ENCODE measurements around the gene TBC1D4.

The TBC1D4 gene

DNA sequence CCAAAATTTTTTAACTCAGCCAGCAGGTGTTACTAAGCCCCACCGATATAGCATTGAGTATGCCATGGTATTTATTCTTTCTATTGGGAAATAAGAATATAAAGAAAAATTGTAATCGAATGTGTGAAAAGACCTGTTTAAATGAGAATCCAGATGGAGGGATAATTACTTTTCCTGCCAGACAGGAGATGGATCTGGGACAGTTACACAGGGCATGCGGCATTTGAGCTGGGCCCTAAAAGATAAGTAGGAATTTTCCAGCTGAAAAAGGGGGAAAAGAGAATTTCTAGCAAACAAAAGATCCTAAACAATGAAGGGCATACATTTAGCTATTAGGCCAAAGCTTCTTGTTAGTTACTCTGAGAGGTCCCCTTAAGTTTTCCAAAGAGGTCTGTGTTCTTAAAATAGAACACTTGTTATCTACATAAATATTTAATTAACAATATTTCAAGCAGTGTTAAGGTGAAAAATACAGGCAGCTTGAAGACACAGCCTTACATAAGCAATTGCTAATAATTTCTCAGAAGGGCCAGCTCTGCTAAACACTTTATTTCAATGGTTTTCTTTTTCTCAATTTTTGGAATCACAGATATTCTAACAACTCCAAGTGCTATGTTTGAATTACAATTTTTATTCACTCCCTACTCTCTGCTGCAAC lies 63.7 kb downstream of the TBC1D4 start:
- no peak for DNase-seq (ENCODE audit: low read depth in 2 of 2)

DNA sequence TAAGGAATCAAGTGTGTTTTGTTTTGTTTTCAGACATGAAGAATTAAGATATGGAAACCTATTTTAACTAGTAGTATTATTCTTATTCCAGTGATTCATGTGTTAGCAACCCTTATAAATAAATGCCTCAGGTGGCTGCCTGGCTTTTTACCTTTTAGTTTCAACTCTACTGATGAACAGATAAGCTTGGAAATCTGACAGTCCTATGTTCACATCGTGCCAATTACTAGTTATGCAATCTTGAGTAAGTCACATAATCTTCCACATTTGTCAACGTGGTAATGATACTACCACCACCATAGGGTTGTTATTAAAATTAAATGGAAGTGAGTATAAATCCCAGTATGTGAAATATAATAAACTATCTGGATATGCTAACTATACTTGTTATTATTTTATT lies 64.3 kb downstream of the TBC1D4 start:
- no peak for DNase-seq (ENCODE audit: low read depth in 2 of 2)

GRCh38 chr13:75417012-75417384 lies 65.0 kb downstream of the TBC1D4 start:
- no peak for DNase-seq (ENCODE audit: low read depth in 2 of 2)

DNA sequence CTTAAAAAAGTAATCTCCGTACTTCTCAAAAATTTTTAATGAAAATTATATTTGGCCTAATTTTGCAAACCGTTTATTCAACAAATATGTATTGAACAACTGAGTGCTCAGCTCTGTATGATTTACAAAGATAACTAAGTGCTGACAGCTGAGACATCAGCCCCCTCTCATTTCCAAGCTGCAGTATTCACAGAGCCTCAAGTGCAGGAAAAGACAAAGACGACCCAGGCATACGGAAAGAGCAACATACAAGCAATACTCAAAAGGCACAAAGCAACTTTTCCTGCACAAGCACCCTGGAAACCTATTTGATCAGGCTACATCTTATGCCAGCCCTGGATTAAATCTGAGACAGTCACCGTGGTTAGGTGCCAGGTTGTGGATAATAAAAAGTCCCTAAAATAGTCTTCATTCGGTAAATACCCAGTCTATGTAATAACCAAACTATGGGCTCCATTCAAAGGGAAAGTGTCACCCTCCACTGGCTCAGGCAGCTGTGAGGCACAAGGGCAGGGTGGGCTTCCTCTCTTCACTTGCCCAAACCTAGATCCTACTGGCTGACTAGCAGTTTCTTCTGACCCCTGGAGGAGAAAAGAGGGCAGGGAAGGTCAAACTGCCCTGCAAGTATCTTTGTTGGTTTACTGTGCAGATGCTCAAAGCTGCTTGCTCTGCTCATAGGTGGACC lies 65.5 kb downstream of the TBC1D4 start:
- no peak for DNase-seq (ENCODE audit: low read depth in 2 of 2)

GRCh38 chr13:75415694-75416093 lies 66.3 kb downstream of the TBC1D4 start:
- no peak for DNase-seq (ENCODE audit: low read depth in 2 of 2)

DNA sequence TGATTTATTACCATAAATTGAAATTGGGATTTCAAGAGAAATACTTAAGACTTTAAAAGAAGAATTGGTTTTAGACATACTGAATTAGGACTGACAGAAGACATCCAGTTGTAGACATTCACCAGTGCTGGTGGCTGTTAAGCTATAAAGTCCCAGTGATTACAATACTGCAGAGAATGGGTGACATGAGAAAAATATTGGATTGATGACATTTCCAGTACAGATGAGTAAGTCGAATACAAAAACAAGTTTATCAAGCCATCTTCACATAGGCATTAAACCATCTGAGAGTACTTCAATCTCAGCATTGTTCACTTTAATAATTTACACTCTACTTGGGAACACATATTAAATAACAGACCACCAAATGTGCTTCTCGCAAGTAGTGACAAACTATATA lies 66.8 kb downstream of the TBC1D4 start:
- DNase-seq (ENCODE audit: low read depth in 2 of 2) = no peak

- DNase-seq (ENCODE audit: low read depth in 2 of 2) = no peak
These were observed 67.7 kb downstream of the TBC1D4 start for GRCh38 chr13:75414036-75414827.

DNA sequence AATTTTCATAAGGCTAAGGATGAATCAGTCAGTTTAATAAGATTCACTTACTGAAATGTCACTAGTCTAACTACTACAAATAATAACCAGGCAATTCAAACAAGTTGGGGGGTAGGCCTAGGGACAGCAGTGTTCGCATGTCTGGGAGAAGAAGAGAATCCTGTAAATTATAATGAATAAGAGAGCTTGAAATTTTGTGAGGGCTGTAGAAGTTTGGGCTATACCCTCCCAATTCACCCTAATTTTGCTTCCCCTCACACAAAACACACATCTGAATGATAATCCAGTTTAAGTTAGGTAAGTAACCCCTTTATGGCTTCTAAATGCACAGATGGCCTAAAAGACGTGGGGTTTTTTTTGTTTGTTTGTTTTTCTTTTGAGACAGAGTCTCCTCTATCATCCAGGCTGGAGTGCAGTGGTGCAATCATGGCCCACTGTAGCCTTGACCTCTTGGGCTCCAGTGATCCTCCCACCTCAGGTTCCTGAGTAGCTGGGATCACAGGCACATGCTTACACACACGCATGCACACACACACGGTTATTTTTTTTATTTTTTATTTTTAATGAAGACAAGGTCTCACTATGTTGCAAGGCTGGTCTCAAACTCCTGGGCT lies 69.9 kb downstream of the TBC1D4 start:
- no peak for DNase-seq (ENCODE audit: low read depth in 2 of 2)

DNA sequence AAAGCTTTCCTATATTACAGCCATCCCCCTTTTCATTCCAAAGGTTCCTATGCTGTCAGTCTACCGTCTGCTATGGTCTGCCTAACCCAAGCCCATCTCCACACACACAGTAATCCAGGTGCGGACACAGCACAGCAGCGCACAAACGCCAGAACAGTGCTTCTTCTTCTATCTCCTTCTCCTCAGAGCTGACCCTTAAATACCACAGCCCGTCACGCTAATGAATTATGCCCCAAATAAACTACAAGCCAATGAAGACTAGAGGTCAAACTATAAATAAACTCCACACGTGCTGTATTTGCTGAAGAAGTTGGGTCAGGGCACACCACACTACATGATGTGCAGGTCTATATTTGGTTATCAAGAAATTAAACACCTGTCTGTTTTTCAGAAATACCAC lies 71.8 kb downstream of the TBC1D4 start:
- DNase-seq (ENCODE audit: low read depth in 2 of 2) = no peak

DNA sequence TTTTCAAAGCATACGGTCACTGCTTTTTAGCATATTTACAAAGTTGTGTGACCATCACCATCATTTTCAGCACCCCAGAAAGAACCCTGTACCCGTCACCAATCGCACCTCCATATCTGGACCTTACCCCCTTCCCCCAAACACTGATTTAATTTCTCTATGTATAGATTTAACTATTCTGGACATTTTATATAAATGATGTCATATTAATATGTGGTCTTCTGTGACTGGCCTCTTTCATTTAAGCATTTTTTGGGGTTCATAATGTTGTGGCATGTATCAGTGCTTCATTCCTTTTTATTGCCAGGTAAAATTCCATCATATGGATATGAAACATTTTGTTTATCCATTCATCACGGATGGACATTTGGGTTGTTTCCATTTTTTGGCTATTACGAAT lies 74.0 kb downstream of the TBC1D4 start:
- DNase-seq (ENCODE audit: low read depth in 2 of 2) = no peak

DNA sequence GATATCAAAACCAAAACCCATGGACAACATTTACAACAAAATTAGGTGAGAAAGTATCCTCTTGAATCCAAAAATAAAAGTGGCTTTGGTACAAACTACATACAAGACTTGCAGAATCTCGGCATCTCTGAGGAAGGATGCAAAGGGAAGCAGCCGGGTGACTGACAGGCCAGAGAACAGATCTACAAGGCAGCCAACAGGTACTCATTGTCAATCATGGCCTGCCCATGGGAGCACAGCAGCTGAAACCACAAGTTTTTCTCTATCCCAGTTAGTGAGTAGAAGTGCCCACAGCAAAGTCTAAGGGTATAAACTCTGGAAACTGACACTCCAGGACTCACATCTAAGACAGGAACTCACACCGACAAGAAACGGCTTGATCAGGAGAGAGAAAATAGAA lies 74.5 kb downstream of the TBC1D4 start:
- no peak for DNase-seq (ENCODE audit: low read depth in 2 of 2)

- no peak for DNase-seq (ENCODE audit: low read depth in 2 of 2)
These were observed 75.8 kb downstream of the TBC1D4 start for GRCh38 chr13:75405976-75406703.

- no peak for DNase-seq (ENCODE audit: low read depth in 2 of 2)
These were observed 77.2 kb downstream of the TBC1D4 start for GRCh38 chr13:75404726-75405125.

- DNase-seq (ENCODE audit: low read depth in 2 of 2) = no peak
These were observed 79.2 kb downstream of the TBC1D4 start for GRCh38 chr13:75402787-75403186.

- DNase-seq (ENCODE audit: low read depth in 2 of 2) = no peak
These were observed 81.2 kb downstream of the TBC1D4 start for GRCh38 chr13:75400775-75401174.

GRCh38 chr13:75399879-75400217 lies 82.1 kb downstream of the TBC1D4 start:
- DNase-seq (ENCODE audit: low read depth in 2 of 2) = no peak

- no peak for DNase-seq (ENCODE audit: low read depth in 2 of 2)
These were observed 82.6 kb downstream of the TBC1D4 start for GRCh38 chr13:75399168-75399878.

DNA sequence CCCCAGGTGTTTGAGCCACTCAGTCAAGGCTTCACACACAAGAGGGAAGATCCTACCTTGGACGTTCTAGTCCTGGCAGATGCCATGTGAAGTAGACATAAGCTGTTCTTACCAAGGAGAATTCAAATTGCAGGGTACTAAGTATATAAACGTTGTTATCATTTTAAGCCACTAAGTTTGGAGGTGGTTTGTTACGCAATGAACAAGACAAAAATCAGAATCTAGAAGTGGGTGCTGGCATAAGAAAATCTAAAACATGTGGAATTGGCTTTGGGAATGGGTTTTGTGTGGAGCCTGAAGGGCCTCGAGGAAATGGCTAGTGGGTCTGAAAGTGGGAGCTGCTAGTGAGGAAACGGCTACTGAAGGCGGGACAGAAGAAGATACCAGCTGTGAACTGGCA lies 83.9 kb downstream of the TBC1D4 start:
- no peak for DNase-seq (ENCODE audit: low read depth in 2 of 2)

DNA sequence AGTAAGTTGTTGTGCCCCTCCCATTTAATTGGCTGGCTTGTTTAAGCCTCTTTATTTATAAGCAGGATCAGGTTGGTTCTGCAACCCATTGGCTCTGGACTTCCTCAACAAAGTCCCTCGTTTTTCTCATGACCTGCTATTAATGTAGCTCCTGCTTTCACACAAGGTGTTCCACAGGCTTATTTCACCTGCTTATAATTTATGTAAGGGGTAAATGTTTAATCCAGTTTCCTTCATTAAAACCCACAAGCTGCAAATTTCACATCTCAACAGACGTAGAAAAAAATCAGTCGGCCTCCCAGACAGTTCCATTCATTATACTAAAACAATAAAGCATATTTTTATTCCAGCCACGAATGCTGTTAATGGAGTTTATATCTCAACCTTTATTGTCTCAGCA lies 86.1 kb downstream of the TBC1D4 start:
- DNase-seq (ENCODE audit: low read depth in 2 of 2) = no peak

DNA sequence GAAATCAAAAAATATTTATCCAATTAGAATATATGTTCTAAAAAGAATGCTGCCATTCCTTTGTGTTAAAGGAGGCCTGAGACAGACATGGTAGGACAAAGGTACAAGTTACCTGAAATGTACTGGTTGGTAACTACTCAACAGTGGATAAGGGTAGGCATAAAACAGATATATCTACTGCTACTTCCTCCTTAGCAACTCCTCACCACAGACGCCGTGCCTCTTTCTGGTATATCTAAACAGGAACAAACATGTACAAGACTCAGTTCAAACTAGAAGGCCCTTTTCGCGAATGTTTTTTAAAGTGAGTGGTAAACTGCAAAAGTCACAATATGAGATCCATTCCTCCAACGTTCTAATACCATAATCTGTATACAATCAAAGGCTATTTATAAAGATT lies 86.9 kb downstream of the TBC1D4 start:
- DNase-seq (ENCODE audit: low read depth in 2 of 2) = no peak

DNA sequence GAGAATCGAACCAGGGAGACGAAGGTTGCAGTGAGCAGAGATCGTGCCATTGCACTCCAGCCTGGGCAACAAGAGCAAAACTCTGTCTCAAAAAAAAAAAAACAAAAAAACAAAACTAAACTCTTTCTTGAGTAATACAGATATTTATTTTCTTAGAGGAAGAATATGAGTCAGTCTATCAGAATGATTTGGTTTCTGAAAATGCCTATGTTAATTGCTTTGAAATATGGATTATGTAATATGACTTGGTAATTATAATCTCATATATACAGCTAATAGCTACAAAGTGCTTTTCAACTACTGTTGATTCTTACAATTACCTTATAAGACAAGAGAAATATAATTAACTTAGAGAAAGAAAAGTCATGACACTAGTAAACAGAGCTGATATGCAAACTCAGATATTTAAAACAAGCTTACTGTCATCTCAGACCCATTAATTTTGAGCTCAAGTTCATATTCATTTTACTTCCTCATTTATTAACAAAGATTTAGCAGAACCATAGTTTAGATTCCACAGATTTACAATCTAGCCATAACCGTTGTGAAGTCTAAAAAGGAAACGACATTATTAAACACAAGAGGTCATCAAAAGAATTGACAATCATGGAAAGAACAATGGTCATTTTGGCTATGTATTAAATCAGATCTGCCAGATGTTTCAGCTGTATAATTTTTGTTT lies 88.0 kb downstream of the TBC1D4 start:
- DNase-seq (ENCODE audit: low read depth in 2 of 2) = no peak

Data from stimulated activated CD8-positive, alpha-beta memory T cell treated with anti-CD3 and anti-CD28 coated beads, Interleukin-15, amount 100 ng/mL, for 4 hours (primary cell).